ENCODE measurements around the gene ESR2.

GRCh38 chr14:64217308-64217707 lies 76.9 kb downstream of the ESR2 start:
- TF ChIP-seq CTCF (conservative IDR thresholded peaks at IDR 0.05 in 1 of 2, IDR thresholded peaks at IDR 0.05 in 1 of 2; ENCODE audit: extremely low read depth in 1 of 2, insufficient read depth in 1 of 2, low read depth in 1 of 2, low read length in 2 of 2) (no peak), EZH2 (IDR thresholded peaks at IDR 0.05; ENCODE audit: borderline replicate concordance, low read length) (no peak)

All from mammary epithelial cell (primary cell).